Brain microvascular endothelial cell (primary cell): Measurements from ENCODE around the gene GFER.

ENCODE experiments used
- DNase-seq: peaks from one replicate; pipeline ENCODE4 v3.0.0-alpha.2; 2020
- H3K27ac ChIP-seq: fragments of 250-450 bp; sonication (Bioruptor Pico); 2 replicates; pipeline ENCODE4 v1.5.1; 2020; ENCODE audit warnings: mild to moderate bottlenecking, moderate library complexity
- H3K27me3 ChIP-seq: fragments of 250-450 bp; sonication (Bioruptor Pico); replicated peaks from 2 replicates; pipeline ENCODE4 v1.5.1; 2020; ENCODE audit warnings: mild to moderate bottlenecking
- H3K36me3 ChIP-seq: fragments of 250-450 bp; sonication (Bioruptor Pico); replicated peaks from 2 replicates; pipeline ENCODE4 v1.5.1; 2020; ENCODE audit warnings: mild to moderate bottlenecking
- H3K4me3 ChIP-seq: 2 replicates; pipeline ENCODE4 v1.5.1; 2011; ENCODE audit warnings: low read depth, mild to moderate bottlenecking, control low read depth, low read length, moderate library complexity
- in situ Hi-C: cut with HindIII; loops from 2 replicates; pipeline ENCODE4 v1.10.0; 2017; ENCODE audit warnings: low sequenced_read_pairs, low pct_ligation_motif_present
- TF ChIP-seq, protein P1 (sequence below): IDR thresholded peaks from 2 replicates; pipeline ENCODE4 v1.5.1; 2011; ENCODE audit warnings: low read depth, mild to moderate bottlenecking, moderate library complexity, low read length, control low read depth, inconsistent platforms; ENCODE audit errors: missing control alignments

Gene GFER

DNA sequence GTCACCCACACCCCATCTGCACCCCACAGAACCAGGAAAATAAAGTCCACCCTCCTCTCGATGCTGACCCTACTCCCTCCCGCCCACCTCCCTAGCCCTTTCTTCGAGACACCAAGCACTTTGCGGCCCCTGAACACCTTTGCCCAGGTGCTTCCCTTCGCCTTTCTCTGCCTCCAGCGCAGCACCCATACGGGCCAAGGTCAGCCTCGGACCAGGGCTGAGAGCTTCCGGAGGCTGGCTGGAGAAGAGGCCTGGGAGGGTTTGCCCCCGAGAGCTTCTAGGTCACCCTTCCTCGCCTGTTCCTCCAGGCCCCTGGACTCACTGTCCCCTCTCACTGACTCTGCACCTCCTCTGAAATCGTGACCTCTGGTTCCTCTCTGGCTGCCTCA is 40.0 kb downstream of the GFER start:
- in situ Hi-C loops: no loop called here
- H3K4me3 ChIP-seq: no peak overlapping the region
- no peaks in the 10 kb centered on the region for H3K36me3 ChIP-seq
- H3K27me3 ChIP-seq: peaks cover 13% of the 10 kb centered on the region
- TF ChIP-seq, protein P1, sequence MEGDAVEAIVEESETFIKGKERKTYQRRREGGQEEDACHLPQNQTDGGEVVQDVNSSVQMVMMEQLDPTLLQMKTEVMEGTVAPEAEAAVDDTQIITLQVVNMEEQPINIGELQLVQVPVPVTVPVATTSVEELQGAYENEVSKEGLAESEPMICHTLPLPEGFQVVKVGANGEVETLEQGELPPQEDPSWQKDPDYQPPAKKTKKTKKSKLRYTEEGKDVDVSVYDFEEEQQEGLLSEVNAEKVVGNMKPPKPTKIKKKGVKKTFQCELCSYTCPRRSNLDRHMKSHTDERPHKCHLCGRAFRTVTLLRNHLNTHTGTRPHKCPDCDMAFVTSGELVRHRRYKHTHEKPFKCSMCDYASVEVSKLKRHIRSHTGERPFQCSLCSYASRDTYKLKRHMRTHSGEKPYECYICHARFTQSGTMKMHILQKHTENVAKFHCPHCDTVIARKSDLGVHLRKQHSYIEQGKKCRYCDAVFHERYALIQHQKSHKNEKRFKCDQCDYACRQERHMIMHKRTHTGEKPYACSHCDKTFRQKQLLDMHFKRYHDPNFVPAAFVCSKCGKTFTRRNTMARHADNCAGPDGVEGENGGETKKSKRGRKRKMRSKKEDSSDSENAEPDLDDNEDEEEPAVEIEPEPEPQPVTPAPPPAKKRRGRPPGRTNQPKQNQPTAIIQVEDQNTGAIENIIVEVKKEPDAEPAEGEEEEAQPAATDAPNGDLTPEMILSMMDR: no peak
- DNase-seq: no peak
- H3K27ac ChIP-seq: no peak overlapping the region

DNA sequence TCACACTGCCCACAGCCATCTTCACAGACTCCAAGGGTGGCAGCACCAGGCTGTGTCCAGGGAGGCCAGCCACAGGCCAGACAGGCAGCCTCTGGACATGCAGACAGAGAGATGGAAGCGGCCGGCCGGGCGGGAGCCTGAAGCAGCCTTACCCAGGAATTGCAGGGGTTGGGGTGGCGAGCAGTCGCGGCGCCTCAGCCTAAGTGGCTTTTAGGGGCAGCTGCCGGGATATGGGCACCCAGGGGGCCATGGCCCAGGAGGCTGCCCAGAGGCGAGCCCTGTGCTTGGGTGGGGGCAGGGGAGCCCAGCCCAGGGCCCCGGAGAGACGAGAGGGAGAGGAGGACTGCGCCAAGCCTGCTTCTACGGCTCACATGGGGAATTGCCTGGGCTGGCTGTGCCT is 41.3 kb downstream of the GFER start:
- peaks cover 5% of the 10 kb centered on the region for H3K27me3 ChIP-seq
- H3K27ac ChIP-seq: no peak overlapping the region
- TF ChIP-seq, protein P1: no peak
- in situ Hi-C loops: no loop called here
- no peaks in the 10 kb centered on the region for H3K36me3 ChIP-seq
- no peak overlapping the region for H3K4me3 ChIP-seq
- DNase-seq: no peak

DNA sequence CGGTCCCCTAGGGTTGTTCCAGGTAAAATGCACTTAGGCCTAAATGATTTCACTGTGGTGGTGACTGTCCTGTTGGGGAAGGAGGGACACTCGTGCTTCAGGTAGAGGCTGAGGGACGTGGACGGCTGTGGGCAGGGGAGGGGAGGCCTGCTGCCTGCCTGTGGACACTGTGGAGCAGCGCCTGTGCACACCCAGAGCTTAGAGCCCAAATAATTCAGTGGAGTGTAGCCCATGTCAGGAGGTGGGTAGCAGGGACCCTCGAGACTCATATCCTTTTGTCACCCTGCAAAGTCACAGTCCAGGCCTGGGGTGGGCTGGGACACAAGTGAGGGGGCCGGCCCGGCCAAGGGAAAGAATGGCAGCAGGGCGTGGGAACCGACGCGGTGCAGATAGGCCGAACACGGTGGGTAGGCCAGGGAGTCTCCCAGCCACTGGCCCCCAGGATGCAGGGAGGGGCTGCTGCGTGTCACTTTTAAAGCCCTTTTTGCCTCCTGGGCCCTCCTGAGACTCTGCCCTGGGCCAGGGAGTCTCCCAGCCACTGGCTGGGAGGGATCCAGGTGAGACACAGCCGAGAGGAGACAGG is 42.0 kb downstream of the GFER start:
- Histone ChIP-seq H3K27ac (no peak overlapping the region), H3K4me3 (no peak overlapping the region), H3K36me3 (no peaks in the 10 kb centered on the region), H3K27me3 (no peaks in the 10 kb centered on the region)
- in situ Hi-C loops: no loop called here
- no peak for DNase-seq
- TF ChIP-seq, protein P1: no peak

DNA sequence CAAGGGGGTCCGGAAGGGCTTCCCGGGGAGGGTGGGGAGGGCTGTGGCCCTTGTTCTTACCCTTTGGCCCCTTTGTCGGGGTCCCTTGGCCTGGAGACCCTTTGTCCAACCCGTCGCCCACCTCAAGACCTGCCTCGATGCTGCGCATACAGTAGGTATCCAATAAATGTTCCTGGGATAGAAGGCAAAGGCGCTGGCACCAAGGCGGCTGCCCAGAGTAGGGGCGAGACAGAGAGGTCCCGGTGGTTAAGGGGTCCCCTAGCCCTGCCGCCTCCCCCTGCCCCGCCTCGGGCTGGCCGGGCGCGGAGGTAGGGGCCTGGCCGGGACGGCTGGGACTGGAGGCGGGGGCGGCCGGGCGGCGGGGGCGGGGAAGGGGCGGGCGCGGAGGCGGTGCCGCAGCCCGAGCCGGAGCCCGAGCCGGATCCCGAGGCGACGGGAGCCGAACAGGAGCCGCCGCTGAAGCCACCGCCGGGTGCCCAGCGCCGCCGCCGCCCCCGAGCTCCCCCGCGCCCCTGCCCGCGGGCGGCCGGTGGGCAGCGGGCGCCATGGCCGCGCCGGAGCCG is 42.5 kb downstream of the GFER start, which contains the start of gene NHERF2:
TSS of gene NHERF2 (plus strand) at position 442 of the 563 bp plus-strand sequence. CDS start at position 546, 104 bp downstream.
- in situ Hi-C loops: no loop called here
- Histone ChIP-seq H3K27me3 (no peaks in the 10 kb centered on the region), H3K4me3 (peak within 1 kb of the TSS; percentile 60), H3K27ac (no peak within 1 kb of the TSS), H3K36me3 (no peaks in the 10 kb centered on the region)
- TF ChIP-seq, protein P1: no peak
- DNase-seq: no peak

DNA sequence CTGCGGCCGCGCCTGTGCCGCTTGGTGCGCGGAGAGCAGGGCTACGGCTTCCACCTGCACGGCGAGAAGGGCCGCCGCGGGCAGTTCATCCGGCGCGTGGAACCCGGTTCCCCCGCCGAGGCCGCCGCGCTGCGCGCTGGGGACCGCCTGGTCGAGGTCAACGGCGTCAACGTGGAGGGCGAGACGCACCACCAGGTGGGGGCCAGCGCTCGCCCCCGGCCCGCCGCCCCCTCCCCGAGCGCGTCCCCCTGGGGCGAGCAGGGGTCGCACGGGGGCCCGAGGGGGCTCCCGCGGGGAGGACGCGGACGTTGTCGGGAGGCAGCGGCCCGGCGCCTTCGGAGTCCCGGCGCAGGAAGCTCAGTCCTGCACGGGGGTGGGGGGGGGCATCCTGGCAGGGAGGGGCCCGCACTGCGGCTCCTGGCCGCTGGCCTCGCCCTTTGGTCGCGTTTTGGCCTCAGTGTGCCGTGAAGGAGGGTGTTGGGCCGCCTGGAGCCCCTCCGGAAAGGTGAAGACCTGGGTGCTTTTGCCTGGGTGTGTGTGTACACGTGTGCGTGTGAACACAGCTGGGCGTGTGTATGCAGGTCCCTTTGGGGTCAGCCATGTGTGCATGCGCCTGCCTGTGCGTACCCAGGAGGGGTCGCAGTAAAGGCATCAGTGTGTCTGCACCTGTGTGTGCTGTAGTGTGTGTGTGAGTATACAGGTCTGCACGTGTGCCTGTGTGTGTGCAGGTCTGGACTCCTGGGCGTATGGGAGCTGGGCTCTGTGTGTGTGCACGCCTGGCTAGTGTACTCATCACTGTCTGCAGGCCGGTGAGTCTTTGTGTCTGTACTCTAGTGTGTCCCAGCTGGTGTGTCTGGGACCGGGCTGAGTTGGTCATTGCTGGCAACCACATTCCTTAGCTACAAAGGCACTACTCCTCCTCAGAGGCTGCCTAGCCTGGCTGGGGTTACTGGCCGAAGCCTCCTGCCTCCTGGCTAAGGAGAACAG is 43.3 kb downstream of the GFER start:
- DNase-seq: peak; percentile 48
- TF ChIP-seq, protein P1: peak; percentile 3
- in situ Hi-C loops: no loop called here
- peak overlapping the region; percentile 60 for H3K4me3 ChIP-seq
- H3K27ac ChIP-seq: no peak overlapping the region
- H3K36me3 ChIP-seq: peaks cover 3% of the 10 kb centered on the region
- H3K27me3 ChIP-seq: no peaks in the 10 kb centered on the region
